Liver (tissue), 9 donors: ENCODE measurements around the gene CSNK1D. TPM values are rescaled to one million over a fixed set of nuclear protein-coding genes. Genes with fewer than 3 reads are reported as not detected.
A peak's percentile ranks its signal among the peaks of the same experiment; 100 is the strongest.

Experiments used
- DNase-seq: peaks from one replicate; pipeline ENCODE4 v3.0.0-alpha.2; 2017; ENCODE audit warnings: low spot score
- H3K27ac ChIP-seq, 2 donors: one replicate each; pipeline ENCODE4 v1.7.0; 2013; ENCODE audit warnings: inconsistent platforms in 2 of 2, low read length in 2 of 2, control low read depth in 1 of 2, low read depth in 1 of 2, mild to moderate bottlenecking in 1 of 2
- H3K27me3 ChIP-seq, 4 donors: one replicate each; pipeline versions ENCODE4 v1.6.1 to v1.7.0; 2013; ENCODE audit warnings: low read length in 3 of 4, inconsistent platforms in 1 of 4, mild to moderate bottlenecking in 1 of 4, moderate library complexity in 1 of 4; ENCODE audit not compliant: control insufficient read depth in 4 of 4, insufficient read depth in 4 of 4
- H3K36me3 ChIP-seq, 4 donors: one replicate each; pipeline versions ENCODE4 v1.6.1 to v1.7.0; 2013; ENCODE audit warnings: low read length in 3 of 4, mild to moderate bottlenecking in 3 of 4, low read depth in 1 of 4, moderate library complexity in 1 of 4; ENCODE audit not compliant: control insufficient read depth in 4 of 4, insufficient read depth in 3 of 4
- H3K4me1 ChIP-seq, 4 donors: one replicate each; pipeline versions ENCODE4 v1.6.1 to v1.7.0; 2013; ENCODE audit warnings: low read length in 3 of 4, mild to moderate bottlenecking in 3 of 4, moderate library complexity in 1 of 4; ENCODE audit not compliant: control insufficient read depth in 4 of 4, insufficient read depth in 4 of 4
- H3K4me3 ChIP-seq, 3 donors: one replicate each; pipeline versions ENCODE4 v1.6.1 to v1.7.0; 2013; ENCODE audit warnings: low read length in 3 of 3, control low read depth in 1 of 3, low read depth in 1 of 3, mild to moderate bottlenecking in 1 of 3
- H3K9ac ChIP-seq, 2 donors: one replicate each; pipeline ENCODE4 v1.7.0; 2013; ENCODE audit warnings: low read length in 2 of 2, mild to moderate bottlenecking in 2 of 2, moderate library complexity in 2 of 2, control low read depth in 1 of 2, low read depth in 1 of 2
- H3K9me3 ChIP-seq, 4 donors: one replicate each; pipeline versions ENCODE4 v1.6.1 to v1.7.0; 2013; ENCODE audit warnings: low read length in 3 of 4; ENCODE audit not compliant: control insufficient read depth in 4 of 4
- EGR1 ChIP-seq, 2 donors: IDR thresholded peaks; 2 replicates each; pipeline ENCODE4 v1.6.1; 2016 to 2018; ENCODE audit warnings: antibody characterized with exemption in 2 of 2, low read depth in 2 of 2
- FOXA1 ChIP-seq: IDR thresholded peaks from 2 replicates; pipeline ENCODE4 v1.6.1; 2016; ENCODE audit warnings: antibody characterized with exemption
- FOXA2 ChIP-seq: IDR thresholded peaks from 2 replicates; pipeline ENCODE4 v1.6.1; 2016; ENCODE audit warnings: antibody characterized with exemption
- GABPA ChIP-seq, 2 donors: IDR thresholded peaks in 1 of 2; conservative IDR thresholded peaks in 1 of 2; 2 replicates each; pipeline ENCODE4 v1.6.1; 2016; ENCODE audit warnings: antibody characterized with exemption in 2 of 2, mild to moderate bottlenecking in 1 of 2, moderate library complexity in 1 of 2
- HNF4G ChIP-seq: IDR thresholded peaks from 2 replicates; pipeline ENCODE4 v1.6.1; 2016; ENCODE audit warnings: antibody characterized with exemption
- NR2F2 ChIP-seq: IDR thresholded peaks from 2 replicates; pipeline ENCODE4 v1.6.1; 2016; ENCODE audit warnings: antibody characterized with exemption
- SP1 ChIP-seq: IDR thresholded peaks from 2 replicates; pipeline ENCODE4 v1.6.1; 2018; ENCODE audit warnings: antibody characterized with exemption, mild to moderate bottlenecking
- TAF1 ChIP-seq: conservative IDR thresholded peaks from 2 replicates; pipeline ENCODE4 v1.6.1; 2016; ENCODE audit warnings: antibody characterized with exemption, mild to moderate bottlenecking
- YY1 ChIP-seq: IDR thresholded peaks from 2 replicates; pipeline ENCODE4 v1.6.1; 2016; ENCODE audit warnings: antibody characterized with exemption, mild to moderate bottlenecking
- WGBS: extraction: QIAGEN DNeasy Blood & Tissue Kit; methylation state at CpG from one replicate; pipeline ENCODE4 v1.1.7; 2013; 5-methylcytosine and 5-hydroxymethylcytosine counted together
- polyA plus RNA-seq, 2 donors: library from polyadenylated mRNA; stranded (reverse) in 1 of 2; unstranded in 1 of 2; fragments of 200-250 nt in 1 of 2; fragments of >200 nt in 1 of 2; fragmentation: Nextera tagmentation in 1 of 2; extraction: Ambion mirVana in 1 of 2; gene quantifications; one replicate each; pipeline versions ENCODE4 v1.2.1 to v1.2.3, GENCODE V29; 2013 to 2015
- total RNA-seq, 2 donors: library from RNA; depleted of rRNA; stranded (reverse); fragments of >200 nt; gene quantifications; one replicate each; pipeline ENCODE4 v1.2.3, GENCODE V29; 2014
- TF ChIP-seq, protein P1 (sequence below): IDR thresholded peaks from 2 replicates; pipeline ENCODE4 v1.6.1; 2016; ENCODE audit warnings: antibody characterized with exemption, mild to moderate bottlenecking
- TF ChIP-seq, protein P2 (sequence below): fragments of 150-350 bp; IDR thresholded peaks from 2 replicates; pipeline ENCODE4 v1.5.1; 2017; ENCODE audit warnings: improper control_type of control experiment, low read depth, low read length; ENCODE audit not compliant: missing input control
- TF ChIP-seq, protein P3 (sequence below): IDR thresholded peaks from 2 replicates; pipeline ENCODE4 v1.6.1; 2016; ENCODE audit warnings: antibody characterized with exemption
- TF ChIP-seq, protein P4 (sequence below): IDR thresholded peaks from 2 replicates; pipeline ENCODE4 v1.6.1; 2016; ENCODE audit warnings: antibody characterized with exemption
- donor health status: healthy.
- donor health status: healthy.
- donor health status: healthy.
- donor health status: healthy.
- donor health status: healthy.

Gene CSNK1D
- total and polyA plus RNA-seq, 4 donors, result 22.0 to 49.0 (median 34.2) TPM

DNA sequence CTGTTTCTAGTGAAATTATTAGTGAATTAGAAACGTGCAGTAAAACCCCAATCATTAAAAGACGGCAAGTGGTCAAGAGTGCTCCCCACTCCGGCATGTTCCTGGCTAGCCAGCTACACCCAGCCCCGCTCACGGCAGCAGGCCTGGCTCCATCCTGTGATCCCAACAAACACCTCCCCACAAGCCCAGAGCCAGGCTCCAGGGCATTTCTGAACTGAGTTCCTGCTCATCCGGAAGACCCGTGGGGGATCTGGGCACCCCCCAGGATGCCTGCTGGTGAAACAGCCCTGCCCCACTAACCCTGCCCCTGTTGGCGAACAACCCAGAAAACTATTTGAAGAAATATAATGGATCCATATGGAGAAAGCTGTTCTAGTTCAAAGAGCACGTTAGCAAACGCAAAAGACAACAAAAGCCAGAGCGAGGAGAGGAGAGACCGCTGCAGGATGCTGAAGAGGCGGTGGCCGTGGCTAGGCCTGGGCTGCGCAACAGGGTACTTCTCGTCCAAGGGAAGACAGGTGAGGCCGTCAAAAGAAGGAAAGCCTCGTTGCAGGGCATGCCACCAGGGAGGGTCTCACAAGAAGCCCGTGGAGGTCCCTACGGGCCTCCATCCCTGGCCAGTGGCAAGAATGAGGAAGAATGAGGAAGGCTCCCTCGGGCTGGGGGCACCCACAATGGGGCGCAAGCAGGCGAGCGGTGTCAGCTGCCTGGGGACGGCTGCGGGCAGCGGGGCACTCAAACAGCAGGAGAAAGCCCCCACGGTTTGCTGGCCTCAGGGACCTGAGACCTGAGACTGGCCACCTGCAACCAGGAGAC lies 25.4 kb downstream of the CSNK1D start:
- Histone ChIP-seq H3K9me3 (no peaks in the 10 kb centered on the region), H3K27ac (no peak overlapping the region), H3K9ac (no peak overlapping the region), H3K27me3 (no peaks in the 10 kb centered on the region), H3K4me3 (no peak overlapping the region), H3K36me3 (peaks cover 44 to 93% (median 68%) of the 10 kb centered on the region in 4 donors), H3K4me1 (peaks cover 1 to 15% (median 6%) of the 10 kb centered on the region in 4 donors)
- TF ChIP-seq GABPA (IDR thresholded peaks at IDR 0.05 in 1 of 2, conservative IDR thresholded peaks at IDR 0.05 in 1 of 2) (no peak), FOXA1 (no peak), YY1 (no peak), EGR1 (IDR thresholded peaks at IDR 0.05; ENCODE audit: low read depth in 2 of 2) (no peak), NR2F2 (no peak), FOXA2 (no peak), HNF4G (no peak)
- TF ChIP-seq, protein P1, sequence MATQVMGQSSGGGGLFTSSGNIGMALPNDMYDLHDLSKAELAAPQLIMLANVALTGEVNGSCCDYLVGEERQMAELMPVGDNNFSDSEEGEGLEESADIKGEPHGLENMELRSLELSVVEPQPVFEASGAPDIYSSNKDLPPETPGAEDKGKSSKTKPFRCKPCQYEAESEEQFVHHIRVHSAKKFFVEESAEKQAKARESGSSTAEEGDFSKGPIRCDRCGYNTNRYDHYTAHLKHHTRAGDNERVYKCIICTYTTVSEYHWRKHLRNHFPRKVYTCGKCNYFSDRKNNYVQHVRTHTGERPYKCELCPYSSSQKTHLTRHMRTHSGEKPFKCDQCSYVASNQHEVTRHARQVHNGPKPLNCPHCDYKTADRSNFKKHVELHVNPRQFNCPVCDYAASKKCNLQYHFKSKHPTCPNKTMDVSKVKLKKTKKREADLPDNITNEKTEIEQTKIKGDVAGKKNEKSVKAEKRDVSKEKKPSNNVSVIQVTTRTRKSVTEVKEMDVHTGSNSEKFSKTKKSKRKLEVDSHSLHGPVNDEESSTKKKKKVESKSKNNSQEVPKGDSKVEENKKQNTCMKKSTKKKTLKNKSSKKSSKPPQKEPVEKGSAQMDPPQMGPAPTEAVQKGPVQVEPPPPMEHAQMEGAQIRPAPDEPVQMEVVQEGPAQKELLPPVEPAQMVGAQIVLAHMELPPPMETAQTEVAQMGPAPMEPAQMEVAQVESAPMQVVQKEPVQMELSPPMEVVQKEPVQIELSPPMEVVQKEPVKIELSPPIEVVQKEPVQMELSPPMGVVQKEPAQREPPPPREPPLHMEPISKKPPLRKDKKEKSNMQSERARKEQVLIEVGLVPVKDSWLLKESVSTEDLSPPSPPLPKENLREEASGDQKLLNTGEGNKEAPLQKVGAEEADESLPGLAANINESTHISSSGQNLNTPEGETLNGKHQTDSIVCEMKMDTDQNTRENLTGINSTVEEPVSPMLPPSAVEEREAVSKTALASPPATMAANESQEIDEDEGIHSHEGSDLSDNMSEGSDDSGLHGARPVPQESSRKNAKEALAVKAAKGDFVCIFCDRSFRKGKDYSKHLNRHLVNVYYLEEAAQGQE, result no peak
- TF ChIP-seq, protein P2, sequence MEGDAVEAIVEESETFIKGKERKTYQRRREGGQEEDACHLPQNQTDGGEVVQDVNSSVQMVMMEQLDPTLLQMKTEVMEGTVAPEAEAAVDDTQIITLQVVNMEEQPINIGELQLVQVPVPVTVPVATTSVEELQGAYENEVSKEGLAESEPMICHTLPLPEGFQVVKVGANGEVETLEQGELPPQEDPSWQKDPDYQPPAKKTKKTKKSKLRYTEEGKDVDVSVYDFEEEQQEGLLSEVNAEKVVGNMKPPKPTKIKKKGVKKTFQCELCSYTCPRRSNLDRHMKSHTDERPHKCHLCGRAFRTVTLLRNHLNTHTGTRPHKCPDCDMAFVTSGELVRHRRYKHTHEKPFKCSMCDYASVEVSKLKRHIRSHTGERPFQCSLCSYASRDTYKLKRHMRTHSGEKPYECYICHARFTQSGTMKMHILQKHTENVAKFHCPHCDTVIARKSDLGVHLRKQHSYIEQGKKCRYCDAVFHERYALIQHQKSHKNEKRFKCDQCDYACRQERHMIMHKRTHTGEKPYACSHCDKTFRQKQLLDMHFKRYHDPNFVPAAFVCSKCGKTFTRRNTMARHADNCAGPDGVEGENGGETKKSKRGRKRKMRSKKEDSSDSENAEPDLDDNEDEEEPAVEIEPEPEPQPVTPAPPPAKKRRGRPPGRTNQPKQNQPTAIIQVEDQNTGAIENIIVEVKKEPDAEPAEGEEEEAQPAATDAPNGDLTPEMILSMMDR, result no peak
- DNase-seq, result no peak
- WGBS, result 91% methylated on average over 28 of the region's 28 CpGs

DNA sequence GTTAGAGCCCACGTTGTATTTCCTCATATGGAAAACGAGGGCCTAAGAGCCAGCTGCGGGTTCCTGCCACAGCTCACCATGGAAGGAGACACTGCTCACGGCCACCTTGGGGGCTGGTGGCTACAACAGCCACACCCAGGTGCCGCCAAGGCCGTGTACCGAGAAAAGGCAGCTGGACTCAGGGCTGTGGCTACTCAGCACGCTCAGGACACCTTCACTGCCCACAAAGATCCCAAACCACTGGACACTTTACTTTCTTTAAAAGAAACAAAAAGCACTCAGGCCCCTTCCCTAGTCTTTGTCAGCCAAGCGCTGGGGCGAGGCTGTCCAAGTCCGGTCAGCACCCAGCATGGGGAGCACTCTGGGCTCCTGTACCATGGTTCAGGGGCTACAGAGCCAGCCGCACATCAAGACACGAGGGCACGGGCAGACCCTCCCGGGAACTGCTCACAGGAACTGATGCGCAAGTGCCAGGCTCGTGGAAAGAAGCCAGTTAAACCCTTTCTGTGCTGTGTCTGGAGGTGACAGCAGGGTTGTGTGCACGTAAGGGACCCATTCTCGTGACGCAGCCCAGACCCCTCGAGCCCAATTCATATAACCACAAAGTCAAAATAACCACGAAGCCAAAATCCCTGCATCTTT lies 26.2 kb downstream of the CSNK1D start:
- Histone ChIP-seq H3K4me3 (no peak overlapping the region), H3K9ac (no peak overlapping the region), H3K9me3 (no peaks in the 10 kb centered on the region), H3K36me3 (peaks cover 42 to 86% (median 60%) of the 10 kb centered on the region in 4 donors), H3K27ac (peak overlapping the region in 1 of 2 donors; percentile 37), H3K4me1 (peaks cover 5 to 23% (median 13%) of the 10 kb centered on the region in 4 donors), H3K27me3 (no peaks in the 10 kb centered on the region)
- no peak for DNase-seq
- WGBS, result 79% methylated on average over 22 of the region's 22 CpGs
- TF ChIP-seq EGR1 (IDR thresholded peaks at IDR 0.05; ENCODE audit: low read depth in 2 of 2), result no peak
- TF ChIP-seq TAF1, result no peak
- no peak for TF ChIP-seq SP1
- TF ChIP-seq, protein P3, sequence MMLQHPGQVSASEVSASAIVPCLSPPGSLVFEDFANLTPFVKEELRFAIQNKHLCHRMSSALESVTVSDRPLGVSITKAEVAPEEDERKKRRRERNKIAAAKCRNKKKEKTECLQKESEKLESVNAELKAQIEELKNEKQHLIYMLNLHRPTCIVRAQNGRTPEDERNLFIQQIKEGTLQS, result no peak
- TF ChIP-seq, protein P1, result no peak
- TF ChIP-seq GABPA (IDR thresholded peaks at IDR 0.05 in 1 of 2, conservative IDR thresholded peaks at IDR 0.05 in 1 of 2), result no peak
- TF ChIP-seq, protein P4, sequence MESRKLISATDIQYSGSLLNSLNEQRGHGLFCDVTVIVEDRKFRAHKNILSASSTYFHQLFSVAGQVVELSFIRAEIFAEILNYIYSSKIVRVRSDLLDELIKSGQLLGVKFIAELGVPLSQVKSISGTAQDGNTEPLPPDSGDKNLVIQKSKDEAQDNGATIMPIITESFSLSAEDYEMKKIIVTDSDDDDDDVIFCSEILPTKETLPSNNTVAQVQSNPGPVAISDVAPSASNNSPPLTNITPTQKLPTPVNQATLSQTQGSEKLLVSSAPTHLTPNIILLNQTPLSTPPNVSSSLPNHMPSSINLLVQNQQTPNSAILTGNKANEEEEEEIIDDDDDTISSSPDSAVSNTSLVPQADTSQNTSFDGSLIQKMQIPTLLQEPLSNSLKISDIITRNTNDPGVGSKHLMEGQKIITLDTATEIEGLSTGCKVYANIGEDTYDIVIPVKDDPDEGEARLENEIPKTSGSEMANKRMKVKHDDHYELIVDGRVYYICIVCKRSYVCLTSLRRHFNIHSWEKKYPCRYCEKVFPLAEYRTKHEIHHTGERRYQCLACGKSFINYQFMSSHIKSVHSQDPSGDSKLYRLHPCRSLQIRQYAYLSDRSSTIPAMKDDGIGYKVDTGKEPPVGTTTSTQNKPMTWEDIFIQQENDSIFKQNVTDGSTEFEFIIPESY, result no peak
- TF ChIP-seq FOXA2, result no peak
